Measurements from ENCODE around the gene GRWD1.
A peak's percentile ranks its signal among the peaks of the same experiment; 100 is the strongest.

The GRWD1 gene

GRCh38 chr19:48419158-48419920, 26.4 kb upstream of the GRWD1 start:
- Histone ChIP-seq H3K9me3 (no peaks in the 10 kb centered on the region), H3K27me3 (peaks cover 5% of the 10 kb centered on the region), H3K4me1 (no peaks in the 10 kb centered on the region), H3K36me3 (no peaks in the 10 kb centered on the region), H3K4me3 (ENCODE audit: low read depth, low read length) (no peak overlapping the region)
- DNase-seq, result peak; percentile 82
- no peak for TF ChIP-seq CTCF (IDR thresholded peaks at IDR 0.05; ENCODE audit: low read depth, low read length)

GRCh38 chr19:48421548-48421947, 24.2 kb upstream of the GRWD1 start:
- DNase-seq, result no peak
- Histone ChIP-seq H3K9me3 (no peaks in the 10 kb centered on the region), H3K4me1 (no peaks in the 10 kb centered on the region), H3K4me3 (ENCODE audit: low read depth, low read length) (no peak overlapping the region), H3K36me3 (no peaks in the 10 kb centered on the region), H3K27me3 (no peaks in the 10 kb centered on the region)
- TF ChIP-seq CTCF (IDR thresholded peaks at IDR 0.05; ENCODE audit: low read depth, low read length), result no peak

- DNase-seq, result no peak
- Histone ChIP-seq H3K4me1 (no peaks in the 10 kb centered on the region), H3K27me3 (no peaks in the 10 kb centered on the region), H3K9me3 (no peaks in the 10 kb centered on the region), H3K4me3 (ENCODE audit: low read depth, low read length) (no peak overlapping the region), H3K36me3 (no peaks in the 10 kb centered on the region)
- no peak for TF ChIP-seq CTCF (IDR thresholded peaks at IDR 0.05; ENCODE audit: low read depth, low read length)
Observed at GRCh38 chr19:48424694-48425219, 21.0 kb upstream of the GRWD1 start.

GRCh38 chr19:48428670-48429069, 17.1 kb upstream of the GRWD1 start:
- Histone ChIP-seq H3K4me3 (ENCODE audit: low read depth, low read length) (no peak overlapping the region), H3K36me3 (no peaks in the 10 kb centered on the region), H3K9me3 (no peaks in the 10 kb centered on the region), H3K27me3 (no peaks in the 10 kb centered on the region), H3K4me1 (no peaks in the 10 kb centered on the region)
- DNase-seq, result no peak
- no peak for TF ChIP-seq CTCF (IDR thresholded peaks at IDR 0.05; ENCODE audit: low read depth, low read length)

GRCh38 chr19:48433337-48433736, 12.4 kb upstream of the GRWD1 start:
- no peaks in the 10 kb centered on the region; the same call in 1 of the 2 replicates for H3K4me1 ChIP-seq
- no peaks in the 10 kb centered on the region; the same call in 1 of the 2 replicates for H3K9me3 ChIP-seq
- H3K36me3 ChIP-seq, result no peaks in the 10 kb centered on the region
- TF ChIP-seq CTCF (IDR thresholded peaks at IDR 0.05; ENCODE audit: low read depth, low read length), result no peak
- peaks cover 5% of the 10 kb centered on the region; the same call in 1 of the 2 replicates for H3K27me3 ChIP-seq
- H3K4me3 ChIP-seq (ENCODE audit: low read depth, low read length), result no peak overlapping the region
- DNase-seq, result no peak

DNA sequence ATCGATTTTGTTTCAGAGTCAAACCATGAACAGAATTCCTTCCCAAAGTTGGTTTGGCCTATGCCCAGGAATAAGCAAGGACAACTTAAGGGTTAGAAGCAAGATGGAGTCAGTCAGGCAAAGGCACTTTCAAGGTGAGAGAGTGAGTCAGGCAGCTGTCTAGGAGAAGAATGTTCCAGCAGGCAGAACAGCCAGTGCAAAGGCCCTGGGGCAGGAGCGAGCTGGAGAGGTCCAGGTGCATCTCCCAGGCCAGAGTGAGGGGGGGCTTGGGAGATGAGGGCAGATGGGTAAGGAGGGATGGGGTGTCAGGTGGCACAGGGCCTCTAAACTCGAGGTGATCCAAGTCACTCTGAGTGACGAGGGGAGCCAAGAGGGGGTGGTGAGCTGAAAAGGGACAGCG, 9.2 kb upstream of the GRWD1 start:
- Histone ChIP-seq H3K4me1 (no peaks in the 10 kb centered on the region; the same call in 1 of the 2 replicates), H3K36me3 (no peaks in the 10 kb centered on the region), H3K27me3 (peaks cover 8% of the 10 kb centered on the region), H3K4me3 (ENCODE audit: low read depth, low read length) (no peak overlapping the region), H3K9me3 (no peaks in the 10 kb centered on the region; the same call in 1 of the 2 replicates)
- TF ChIP-seq CTCF (IDR thresholded peaks at IDR 0.05; ENCODE audit: low read depth, low read length), result no peak
- DNase-seq, result no peak

Data from BE2C (cell line).